Tibial nerve (tissue), 3 donors: ENCODE results near the gene FAF2.

Experiments
- CTCF ChIP-seq, 5 experiments: fragments of 200-600 bp in 3 of 5; fragments of 450-650 bp in 2 of 5; sonication (generic) in 3 of 5; IDR thresholded peaks; one replicate each; pipeline ENCODE4 v1.5.1; 2016 to 2019; ENCODE audit warnings: antibody characterized with exemption in 5 of 5, mild to moderate bottlenecking in 3 of 5, moderate library complexity in 2 of 5
- POLR2A ChIP-seq, 2 donors: fragments of 450-650 bp; IDR thresholded peaks; one replicate each; pipeline ENCODE4 v1.6.1; 2017; ENCODE audit warnings: antibody characterized with exemption in 2 of 2, mild to moderate bottlenecking in 2 of 2, moderate library complexity in 2 of 2

- no peak for TF ChIP-seq CTCF (IDR thresholded peaks at IDR 0.05)
- no peak for TF ChIP-seq POLR2A (IDR thresholded peaks at IDR 0.05)
Observed at GRCh38 chr5:176416965-176417364, 31.2 kb upstream of the FAF2 start.
